Activated CD8-positive, alpha-beta T cell treated with anti-CD3 and anti-CD28 coated beads for 36 hours (primary cell): ENCODE measurements around the gene MPV17. TPM values are rescaled to one million over a fixed set of nuclear protein-coding genes. Genes with fewer than 3 reads are reported as not detected.
"Not testable (repeated sequence)": the region's sequence is repeated elsewhere in the genome, so short reads cannot be mapped to it uniquely, and the experiment has no call there.

Experiments used
- ATAC-seq: fragments of 200-7000 bp; cut with Tn5 transposase; one replicate; pipeline ENCODE4 v1.10.0; 2021; ENCODE audit warnings: mild to moderate bottlenecking, moderate library complexity
- CTCF ChIA-PET: fragments of 350-600 bp; sonication (Branson Sonifier 250); formaldehyde crosslinking; loops from one replicate; lab custom pipeline; 2021; ENCODE audit warnings: antibody characterized with exemption; lab: Charles Lee
- POLR2A ChIA-PET: fragments of 350-600 bp; sonication (Branson Sonifier 250); formaldehyde crosslinking; loops from one replicate; lab custom pipeline; 2021; ENCODE audit warnings: antibody characterized with exemption; lab: Charles Lee
- DNase-seq: peaks from one replicate; pipeline ENCODE4 v3.0.0-alpha.2; 2020
- H3K27ac Mint-ChIP-seq: one replicate; pipeline ENCODE4 v1.8.0; 2021; ENCODE audit warnings: mild to moderate bottlenecking, mixed read lengths
- H3K27me3 Mint-ChIP-seq: one replicate; pipeline ENCODE4 v1.8.0; 2021; ENCODE audit warnings: mixed read lengths
- H3K36me3 Mint-ChIP-seq: one replicate; pipeline ENCODE4 v1.8.0; 2021; ENCODE audit warnings: low read depth, mixed read lengths
- H3K4me1 Mint-ChIP-seq: one replicate; pipeline ENCODE4 v1.8.0; 2021; ENCODE audit warnings: low read depth, mixed read lengths
- H3K4me3 Mint-ChIP-seq: one replicate; pipeline ENCODE4 v1.8.0; 2021; ENCODE audit warnings: mild to moderate bottlenecking, moderate library complexity, mixed read lengths
- H3K9me3 Mint-ChIP-seq: one replicate; pipeline ENCODE4 v1.8.0; 2021; ENCODE audit warnings: mixed read lengths
- intact Hi-C: fragments of 100-400 bp; cut with micrococcal nuclease; formaldehyde crosslinking; loops from one replicate; pipeline ENCODE4 v1.10.0; 2022
- total RNA-seq, 2 experiments: library from RNA; stranded (reverse); gene quantifications; one replicate each; pipeline ENCODE4 v1.2.3, GENCODE V29; 2021
- TF ChIP-seq, protein P1 (sequence below): fragments of 200-600 bp; IDR thresholded peaks from one replicate; pipeline ENCODE4 v1.8.0; 2022; ENCODE audit warnings: antibody characterized with exemption, mild to moderate bottlenecking

MPV17 gene
- total RNA-seq, 2 experiments from 2014 or later: 72.3 to 85.1 TPM

DNA sequence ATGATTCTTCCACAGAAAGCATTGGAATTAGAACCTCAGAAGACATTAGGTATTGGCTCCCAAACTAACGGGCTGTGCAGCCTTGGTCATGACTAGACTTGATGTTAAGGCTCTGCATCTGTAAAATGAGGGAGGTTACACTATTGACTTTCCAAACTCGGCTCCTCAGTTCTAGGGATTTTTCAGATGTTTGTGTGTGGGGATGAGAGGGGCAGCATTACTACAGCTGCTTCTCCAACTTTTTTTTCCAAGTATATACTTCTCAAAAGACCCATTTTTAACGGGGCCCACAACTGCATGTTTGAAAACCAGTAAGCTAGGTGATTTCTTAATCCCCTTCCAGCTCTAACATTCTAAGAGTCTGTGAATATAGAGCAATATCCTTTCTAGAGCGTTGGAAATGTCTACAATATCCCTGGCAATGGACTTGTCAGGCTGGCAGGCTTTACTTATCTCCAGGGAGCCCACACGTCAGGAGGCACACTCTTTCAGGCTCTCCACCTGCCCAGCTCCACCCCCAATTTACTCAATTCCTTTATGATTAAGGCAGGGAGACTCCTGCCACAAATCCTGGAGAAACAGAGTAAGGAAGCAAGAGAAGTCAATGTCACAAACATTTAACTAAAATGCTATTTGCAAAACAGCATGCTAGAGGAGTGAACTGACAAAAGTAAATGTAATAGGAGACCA is 844 bp upstream of the MPV17 start:
- ATAC-seq: no peak
- H3K4me3 Mint-ChIP-seq: peak overlapping the region; percentile 97
- POLR2A ChIA-PET: interaction anchor here (0.5 to 2.2 kb wide), 14 partner anchors 16 to 305 kb away, joined by 3 to 8 read pairs (median 3); partner anchors contain the start of genes CCDC121, EIF2B4, GPN1 and PPM1G

DNA sequence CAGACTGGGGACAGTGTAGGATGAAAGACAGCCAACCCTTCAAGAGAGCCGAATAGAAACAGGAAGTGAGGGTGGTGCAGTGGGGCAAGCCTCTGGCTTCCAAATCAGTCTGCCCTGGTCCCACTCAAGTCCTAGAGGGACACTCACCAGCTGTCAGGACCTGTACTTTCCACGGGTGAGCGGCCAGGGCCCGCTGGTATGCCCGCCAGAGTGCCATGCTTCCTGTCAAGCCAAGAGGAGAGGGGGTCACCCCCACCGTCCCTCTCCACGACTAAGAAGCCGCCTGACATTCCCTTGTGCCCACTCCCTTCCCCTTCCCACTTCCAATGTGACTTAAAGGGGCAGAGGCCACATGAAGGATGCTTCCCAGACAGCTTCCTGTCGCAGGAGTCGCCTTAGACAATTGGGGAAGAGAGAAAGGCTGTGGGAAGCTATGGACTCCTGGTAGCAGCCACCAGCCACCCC is 564 bp downstream of the MPV17 start:
- intact Hi-C loops: loop anchor here (5.0 kb wide), 1 partner anchor 35 kb away; the partner anchor contains the start of gene GTF3C2
- TF ChIP-seq, protein P1, sequence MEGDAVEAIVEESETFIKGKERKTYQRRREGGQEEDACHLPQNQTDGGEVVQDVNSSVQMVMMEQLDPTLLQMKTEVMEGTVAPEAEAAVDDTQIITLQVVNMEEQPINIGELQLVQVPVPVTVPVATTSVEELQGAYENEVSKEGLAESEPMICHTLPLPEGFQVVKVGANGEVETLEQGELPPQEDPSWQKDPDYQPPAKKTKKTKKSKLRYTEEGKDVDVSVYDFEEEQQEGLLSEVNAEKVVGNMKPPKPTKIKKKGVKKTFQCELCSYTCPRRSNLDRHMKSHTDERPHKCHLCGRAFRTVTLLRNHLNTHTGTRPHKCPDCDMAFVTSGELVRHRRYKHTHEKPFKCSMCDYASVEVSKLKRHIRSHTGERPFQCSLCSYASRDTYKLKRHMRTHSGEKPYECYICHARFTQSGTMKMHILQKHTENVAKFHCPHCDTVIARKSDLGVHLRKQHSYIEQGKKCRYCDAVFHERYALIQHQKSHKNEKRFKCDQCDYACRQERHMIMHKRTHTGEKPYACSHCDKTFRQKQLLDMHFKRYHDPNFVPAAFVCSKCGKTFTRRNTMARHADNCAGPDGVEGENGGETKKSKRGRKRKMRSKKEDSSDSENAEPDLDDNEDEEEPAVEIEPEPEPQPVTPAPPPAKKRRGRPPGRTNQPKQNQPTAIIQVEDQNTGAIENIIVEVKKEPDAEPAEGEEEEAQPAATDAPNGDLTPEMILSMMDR: no peak
- Mint-ChIP-seq H3K27me3 (no peaks in the 10 kb centered on the region), H3K9me3 (no peaks in the 10 kb centered on the region), H3K36me3 (peaks cover 27% of the 10 kb centered on the region), H3K4me3 (peak overlapping the region; percentile 97), H3K27ac (peak overlapping the region; percentile 97), H3K4me1 (peaks cover 21% of the 10 kb centered on the region)
- ATAC-seq (peak; percentile 26), DNase-seq (peak; percentile 27)
- CTCF ChIA-PET: interaction anchor here (1.2 to 3.5 kb wide), 4 partner anchors 19 to 47 kb away, joined by 3 to 20 read pairs (median 8); partner anchors contain the start of gene EIF2B4
- POLR2A ChIA-PET: interaction anchor here (0.6 to 2.6 kb wide), 14 partner anchors 10 to 191 kb away, joined by 3 to 13 read pairs (median 4); partner anchors contain the start of genes CAD, GTF3C2, PPM1G and SNX17

More for the DNA sequence above, 844 bp upstream of the MPV17 start:
- H3K4me1 Mint-ChIP-seq: peaks cover 21% of the 10 kb centered on the region
- CTCF ChIA-PET: interaction anchor here (1.7 to 3.5 kb wide), 4 partner anchors 21 to 46 kb away, joined by 5 to 20 read pairs (median 10); partner anchors contain the start of gene EIF2B4
- no peak for DNase-seq
- H3K27me3 Mint-ChIP-seq: no peaks in the 10 kb centered on the region
- H3K36me3 Mint-ChIP-seq: peaks cover 31% of the 10 kb centered on the region
- H3K27ac Mint-ChIP-seq: peak overlapping the region; percentile 97
- intact Hi-C loops: loop anchor here (5.0 kb wide), 1 partner anchor 34 kb away; the partner anchor contains the start of gene GTF3C2
- no peaks in the 10 kb centered on the region for H3K9me3 Mint-ChIP-seq
- TF ChIP-seq, protein P1: no peak

DNA sequence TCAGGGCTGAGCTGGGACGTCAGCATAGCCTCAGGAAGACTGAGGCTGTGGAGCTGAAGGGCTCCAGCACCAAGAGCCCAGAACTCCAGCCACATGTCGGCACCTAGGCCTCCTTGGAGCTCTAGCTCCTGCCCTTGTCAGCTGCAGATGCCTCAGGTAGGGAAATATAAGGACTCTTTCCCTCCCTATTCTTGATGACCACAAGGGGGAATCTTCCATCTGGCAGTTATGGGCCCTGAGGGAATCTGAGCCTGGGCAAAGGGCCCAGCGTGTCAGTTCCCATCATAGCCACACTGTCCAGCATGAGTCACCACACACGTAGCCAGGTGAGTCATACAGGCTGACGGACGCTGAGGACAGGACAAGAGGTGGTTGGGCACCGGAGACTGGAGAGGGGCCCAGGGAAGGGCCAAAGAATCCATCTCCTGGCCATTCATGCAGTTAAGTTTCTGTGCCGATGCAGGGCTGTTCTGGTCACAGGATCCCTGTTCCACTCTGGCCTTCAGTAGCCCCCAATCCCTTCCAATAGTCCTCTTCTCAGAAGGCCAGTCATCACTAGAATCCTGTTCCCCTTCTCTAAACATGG is 1.8 kb downstream of the MPV17 start:
- H3K27ac Mint-ChIP-seq: no peak overlapping the region
- TF ChIP-seq, protein P1: no peak
- DNase-seq (no peak), ATAC-seq (no peak)
- H3K27me3 Mint-ChIP-seq: no peaks in the 10 kb centered on the region
- ChIA-PET POLR2A (interaction anchor here (1.0 to 2.6 kb wide), 2 partner anchors 9 to 31 kb away, joined by 4 to 13 read pairs; no protein-coding TSS in a partner anchor), CTCF (interaction anchor here (0.8 to 3.5 kb wide), 4 partner anchors 12 to 360 kb away, joined by 3 to 20 read pairs (median 4); no protein-coding TSS in a partner anchor)
- no peaks in the 10 kb centered on the region for H3K9me3 Mint-ChIP-seq
- H3K4me3 Mint-ChIP-seq: peak overlapping the region; percentile 97
- intact Hi-C loops: loop anchor here (5.0 kb wide), 1 partner anchor 36 kb away; the partner anchor contains the start of gene GTF3C2
- peaks cover 21% of the 10 kb centered on the region for H3K4me1 Mint-ChIP-seq
- H3K36me3 Mint-ChIP-seq: peaks cover 16% of the 10 kb centered on the region

DNA sequence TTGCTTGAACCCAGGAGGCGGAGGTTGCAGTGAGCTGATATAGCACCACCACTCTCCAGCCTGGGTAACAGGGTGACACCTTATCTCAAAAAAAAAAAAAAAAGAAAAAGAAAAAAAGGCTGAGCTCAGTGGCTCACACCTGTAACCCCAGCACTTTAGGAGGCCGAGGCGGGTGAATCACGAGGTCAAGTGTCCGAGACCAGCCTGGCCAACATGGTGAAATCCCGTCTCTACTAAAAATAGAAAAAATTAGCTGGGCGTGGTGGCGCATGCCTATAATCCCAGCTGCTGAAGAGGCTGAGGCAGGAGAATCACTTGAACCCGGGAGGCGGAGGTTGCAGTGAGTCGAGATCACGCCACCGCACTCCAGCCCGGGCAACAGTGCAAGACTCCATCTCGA is 3.1 kb downstream of the MPV17 start:
- intact Hi-C loops: loop anchor here (5.0 kb wide), 1 partner anchor 37 kb away; the partner anchor contains the start of gene GTF3C2
- ChIA-PET CTCF (interaction anchor here (1.8 to 3.7 kb wide), 2 partner anchors 17 to 40 kb away, joined by 7 to 14 read pairs; no protein-coding TSS in a partner anchor), POLR2A (interaction anchor here (1.0 kb wide), 1 partner anchor 32 kb away, joined by 4 read pairs; no protein-coding TSS in a partner anchor)
- H3K4me1 Mint-ChIP-seq: peaks cover 21% of the 10 kb centered on the region
- H3K27ac Mint-ChIP-seq, H3K4me3 Mint-ChIP-seq, H3K27me3 Mint-ChIP-seq, H3K9me3 Mint-ChIP-seq, ATAC-seq, DNase-seq: not testable (repeated sequence)
- H3K36me3 Mint-ChIP-seq: peaks cover 13% of the 10 kb centered on the region
